Activated CD4-positive, alpha-beta T cell treated with anti-CD3 and anti-CD28 coated beads, Interleukin-2, amount 50 U/mL, for 16 hours (primary cell): ENCODE results near the gene ASCL5.

Experiments used
- DNase-seq: peaks from one replicate; pipeline ENCODE4 v3.0.0-alpha.2; 2020

The ASCL5 gene

GRCh38 chr1:201109651-201110050 is 17.3 kb downstream of the ASCL5 start:
- DNase-seq = no peak

- no peak for DNase-seq
Measured at GRCh38 chr1:201108614-201109013, 18.4 kb downstream of the ASCL5 start.

- no peak for DNase-seq
Measured at GRCh38 chr1:201105688-201106087, 21.3 kb downstream of the ASCL5 start.

- no peak for DNase-seq
Measured at GRCh38 chr1:201104141-201104540, 22.8 kb downstream of the ASCL5 start.

GRCh38 chr1:201103666-201104065 is 23.3 kb downstream of the ASCL5 start:
- no peak for DNase-seq

- DNase-seq = no peak
Measured at GRCh38 chr1:201100169-201100930, 26.6 kb downstream of the ASCL5 start.

GRCh38 chr1:201098992-201099677 is 27.8 kb downstream of the ASCL5 start:
- no peak for DNase-seq

- DNase-seq = no peak
Measured at GRCh38 chr1:201096977-201097856, 29.8 kb downstream of the ASCL5 start.

GRCh38 chr1:201096041-201096461 is 30.9 kb downstream of the ASCL5 start:
- no peak for DNase-seq

- no peak for DNase-seq
Measured at GRCh38 chr1:201095581-201095980, 31.4 kb downstream of the ASCL5 start.

- DNase-seq = no peak
Measured at GRCh38 chr1:201094832-201095231, 32.2 kb downstream of the ASCL5 start.

- DNase-seq = no peak
Measured at GRCh38 chr1:201093962-201094361, 33.0 kb downstream of the ASCL5 start.

GRCh38 chr1:201093561-201093960 is 33.4 kb downstream of the ASCL5 start:
- DNase-seq = no peak

- no peak for DNase-seq
Measured at GRCh38 chr1:201092738-201093137, 34.2 kb downstream of the ASCL5 start.

GRCh38 chr1:201091256-201091655 is 35.7 kb downstream of the ASCL5 start:
- DNase-seq = no peak

GRCh38 chr1:201090541-201090940 is 36.4 kb downstream of the ASCL5 start:
- DNase-seq = no peak

GRCh38 chr1:201089596-201089995 is 37.4 kb downstream of the ASCL5 start:
- no peak for DNase-seq

- DNase-seq = no peak
Measured at GRCh38 chr1:201088901-201089525, 38.0 kb downstream of the ASCL5 start.

GRCh38 chr1:201088395-201088794 is 38.6 kb downstream of the ASCL5 start:
- no peak for DNase-seq

- peak; percentile 29 for DNase-seq
Measured at GRCh38 chr1:201085902-201086735, 40.9 kb downstream of the ASCL5 start.

- no peak for DNase-seq
Measured at GRCh38 chr1:201084295-201084694, 42.7 kb downstream of the ASCL5 start.

- DNase-seq = no peak
Measured at GRCh38 chr1:201083741-201084140, 43.2 kb downstream of the ASCL5 start.
